GM12872 (cell line): ENCODE data around the gene HOXB5.

Experiments used
- CTCF ChIP-seq: IDR thresholded peaks from 3 replicates; pipeline ENCODE4 v1.5.1; 2011; ENCODE audit warnings: low read depth, mild to moderate bottlenecking, low read length, moderate library complexity; ENCODE audit not compliant: insufficient read depth

The HOXB5 gene

DNA sequence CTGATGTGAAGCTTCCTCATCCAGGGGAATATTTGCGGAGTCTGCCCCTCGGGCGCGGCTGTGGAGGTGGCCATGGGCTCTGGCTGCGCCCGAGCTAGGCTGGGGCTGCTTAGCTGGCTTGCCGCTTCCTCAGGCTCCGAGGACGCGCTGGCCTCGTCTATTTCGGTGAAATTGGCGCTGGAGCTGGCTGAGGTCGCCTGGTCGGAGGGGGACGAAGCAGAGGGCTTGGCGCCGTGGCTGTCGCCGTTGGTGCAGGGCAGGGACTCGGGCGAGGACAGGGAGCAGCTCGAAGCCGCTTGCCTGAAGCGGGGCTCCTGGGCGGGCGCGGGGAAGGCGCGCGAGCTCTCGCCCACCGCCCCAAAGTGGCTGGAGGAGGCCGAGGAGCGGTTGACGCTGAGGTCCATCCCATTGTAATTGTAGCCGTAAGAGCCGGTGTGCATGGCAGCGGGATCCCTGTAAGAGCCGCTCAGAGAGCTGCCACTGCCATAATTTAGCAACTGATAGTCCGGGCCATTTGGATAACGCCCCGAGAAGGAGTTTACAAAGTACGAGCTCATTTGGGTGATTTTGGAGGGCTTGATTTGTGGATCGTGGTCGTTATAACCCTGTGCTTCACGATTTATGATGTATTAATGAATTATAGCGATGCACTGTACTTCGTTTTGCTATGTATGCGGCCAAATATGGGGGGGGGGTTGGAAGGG lies at the start of gene HOXB5:
Gene HOXB5, minus strand, starts transcription at position 654 of the 704 bp plus-strand sequence. Its CDS starts 97 bp downstream, at position 557.
- no peak for TF ChIP-seq CTCF

DNA sequence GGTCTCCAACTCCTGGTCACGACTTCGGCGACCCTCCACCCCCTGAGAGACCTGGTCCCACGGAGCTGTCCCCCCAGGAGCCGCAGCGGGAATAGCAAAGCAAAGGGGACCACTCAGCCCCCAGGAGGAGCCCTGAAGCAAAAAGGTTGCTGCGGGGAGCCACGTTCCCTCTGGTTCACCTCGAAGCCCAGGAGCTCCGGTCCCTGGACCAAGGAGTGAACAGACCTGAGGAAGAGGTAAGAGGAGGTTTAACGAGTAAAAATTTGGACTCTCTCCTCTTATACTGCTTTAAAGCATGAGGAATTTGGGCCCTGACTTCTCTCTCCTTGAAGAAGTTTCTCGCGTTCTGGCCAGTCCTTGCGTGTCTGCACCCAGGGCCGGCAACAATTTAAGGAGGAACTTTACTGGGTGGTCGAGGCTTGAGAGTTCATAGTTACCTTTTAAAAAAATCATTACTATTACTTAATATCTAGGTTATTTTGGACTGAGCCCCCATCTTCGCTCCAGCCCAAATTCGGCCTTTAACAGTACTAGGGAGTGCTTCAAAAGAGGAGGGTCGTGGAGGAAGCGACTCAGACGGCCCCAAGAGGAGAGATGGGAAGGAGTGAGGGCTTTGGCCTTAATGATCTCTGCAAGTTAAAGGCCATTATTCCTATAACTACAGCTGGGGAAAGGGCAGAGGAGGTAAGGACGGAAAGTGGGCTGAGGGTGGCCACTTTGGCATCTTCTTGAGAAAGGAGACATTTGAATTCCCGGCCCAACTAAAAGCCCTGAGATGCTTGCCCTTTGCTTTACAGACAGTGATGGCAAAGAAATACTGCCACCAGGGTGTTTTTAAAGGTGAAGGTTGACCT lies 49.5 kb upstream of the HOXB5 start:
- TF ChIP-seq CTCF, result no peak

DNA sequence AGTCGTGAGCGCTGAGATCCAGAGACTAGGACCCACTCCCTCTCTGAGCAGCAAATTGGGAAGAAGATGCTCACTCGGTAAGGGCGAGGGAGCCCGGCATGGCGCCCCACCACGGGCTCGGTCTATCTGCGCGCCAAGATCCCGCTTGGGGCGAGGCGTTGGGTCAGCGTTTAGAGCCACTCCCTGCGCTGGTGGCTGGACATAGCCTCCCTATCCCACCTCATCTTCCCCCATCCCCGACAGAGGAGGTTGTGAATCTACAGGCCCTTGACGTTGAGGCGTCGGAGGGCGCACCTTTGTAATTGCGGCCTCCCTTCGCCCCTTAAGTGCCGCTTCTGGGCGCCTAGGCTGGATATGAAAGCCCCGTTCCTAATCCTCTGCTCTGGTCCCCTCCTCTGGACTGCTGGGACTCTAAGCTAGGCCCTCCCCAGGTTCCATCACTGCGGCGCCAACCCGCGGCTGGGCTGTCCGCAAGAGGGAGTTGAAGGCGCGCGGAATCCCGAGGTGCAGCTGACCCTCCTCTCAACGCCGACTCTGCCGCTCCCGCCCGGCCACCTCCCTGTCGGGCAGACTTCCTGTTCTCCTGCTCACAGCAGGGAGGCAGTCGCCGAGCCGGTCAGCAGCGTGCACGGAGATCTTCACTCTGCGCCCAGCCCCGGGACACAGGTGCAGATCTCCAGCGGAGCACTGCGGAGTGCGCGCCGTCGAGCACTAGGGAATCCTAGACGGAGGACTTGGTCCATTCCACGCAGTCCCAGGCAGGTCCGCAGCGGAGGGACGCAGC lies 48.7 kb upstream of the HOXB5 start:
- no peak for TF ChIP-seq CTCF

- TF ChIP-seq CTCF, result no peak
Observed at GRCh38 chr17:48641541-48642058, 48.0 kb upstream of the HOXB5 start.

GRCh38 chr17:48640858-48641180 lies 47.2 kb upstream of the HOXB5 start:
- no peak for TF ChIP-seq CTCF

GRCh38 chr17:48639982-48640857 lies 46.6 kb upstream of the HOXB5 start:
- no peak for TF ChIP-seq CTCF
